B cell (primary cell): ENCODE measurements around the gene TSHR. TPM values are rescaled to one million over a fixed set of nuclear protein-coding genes. Genes with fewer than 3 reads are reported as not detected.

Experiments
- ATAC-seq: fragments of 200-7000 bp; cut with Tn5 transposase; one replicate; pipeline ENCODE4 v1.10.0; 2021; ENCODE audit warnings: low read depth, mild to moderate bottlenecking, moderate number of reproducible peaks, moderate library complexity
- CTCF ChIA-PET: fragments of 350-600 bp; sonication (Branson Sonifier 250); formaldehyde crosslinking; loops from one replicate; lab custom pipeline; 2021; ENCODE audit warnings: antibody characterized with exemption, inconsistent platforms; lab: Charles Lee
- POLR2A ChIA-PET: fragments of 350-600 bp; sonication (Branson Sonifier 250); formaldehyde crosslinking; loops from one replicate; lab custom pipeline; 2021; ENCODE audit warnings: antibody characterized with exemption; lab: Charles Lee
- DNase-seq: peaks from one replicate; pipeline ENCODE4 v3.0.0; 2013
- H2AFZ ChIP-seq: 2 replicates; pipeline ENCODE4 v1.6.1; 2012; ENCODE audit warnings: mild to moderate bottlenecking, low read depth, low read length; ENCODE audit not compliant: insufficient read depth, poor library complexity, severe bottlenecking
- H3K27ac ChIP-seq, 2 donors: 1 replicate in 1 of 2; 2 replicates in 1 of 2; pipeline ENCODE4 v1.5.1; 2012 to 2013; ENCODE audit warnings: low read length in 2 of 2, mild to moderate bottlenecking in 2 of 2, moderate library complexity in 1 of 2
- H3K27me3 ChIP-seq, 4 experiments: fragments of 200-600 bp in 1 of 4; sonication (generic) in 1 of 4; replicated peaks in 1 of 4; 1 replicate in 2 of 4; 2 replicates in 2 of 4; pipeline versions ENCODE4 v1.6.1 to v1.7.0; 2013 to 2016; ENCODE audit warnings: low read length in 3 of 4, mild to moderate bottlenecking in 2 of 4, mixed read lengths in 1 of 4, moderate library complexity in 1 of 4; ENCODE audit not compliant: insufficient read depth in 4 of 4, control insufficient read depth in 3 of 4; ENCODE audit errors: control extremely low read depth in 1 of 4
- H3K36me3 ChIP-seq, 2 experiments: replicated peaks in 1 of 2; 1 replicate in 1 of 2; 2 replicates in 1 of 2; pipeline versions ENCODE4 v1.6.1 to v1.7.1; 2013; ENCODE audit warnings: low read length in 1 of 2; ENCODE audit not compliant: insufficient read depth in 2 of 2, control insufficient read depth in 1 of 2; ENCODE audit errors: control extremely low read depth in 1 of 2, extremely low read depth in 1 of 2
- H3K4me1 ChIP-seq, 2 donors: fragments of 200-600 bp in 1 of 2; sonication (generic) in 1 of 2; 1 replicate in 1 of 2; 2 replicates in 1 of 2; pipeline versions ENCODE4 v1.5.1 to v1.6.1; 2013 to 2017; ENCODE audit warnings: low read length in 2 of 2; ENCODE audit not compliant: control insufficient read depth in 2 of 2, insufficient read depth in 2 of 2
- H3K4me2 ChIP-seq: replicated peaks from 2 replicates; pipeline ENCODE3; 2012; ENCODE audit warnings: mild to moderate bottlenecking, low read depth, low read length; ENCODE audit not compliant: poor library complexity, severe bottlenecking
- H3K4me3 ChIP-seq, 5 experiments: fragments of 200-600 bp in 1 of 5; sonication (generic) in 1 of 5; 1 replicate in 3 of 5; 2 replicates in 2 of 5; pipeline versions ENCODE4 v1.5.1 to v1.7.0; 2011 to 2016; ENCODE audit warnings: low read length in 4 of 5, mild to moderate bottlenecking in 4 of 5, low read depth in 2 of 5, control low read depth in 1 of 5, moderate library complexity in 1 of 5; ENCODE audit not compliant: insufficient read depth in 1 of 5; ENCODE audit errors: control extremely low read depth in 1 of 5, extremely low read depth in 1 of 5
- H3K79me2 ChIP-seq: fragments of 200-600 bp; sonication (generic); one replicate; pipeline ENCODE4 v1.6.0; 2016; ENCODE audit warnings: low read length; ENCODE audit not compliant: control insufficient read depth, insufficient read depth
- H3K9ac ChIP-seq: fragments of 200-600 bp; sonication (generic); 2 replicates; pipeline ENCODE4 v1.6.1; 2017; ENCODE audit warnings: mild to moderate bottlenecking, low read length, moderate library complexity
- H3K9me3 ChIP-seq, 3 donors: one replicate each; pipeline versions ENCODE4 v1.6.1 to v1.7.1; 2013; ENCODE audit warnings: low read length in 2 of 3; ENCODE audit not compliant: control insufficient read depth in 2 of 3, insufficient read depth in 1 of 3; ENCODE audit errors: control extremely low read depth in 1 of 3
- H4K20me1 ChIP-seq: 2 replicates; pipeline ENCODE4 v1.6.0; 2012; ENCODE audit warnings: mild to moderate bottlenecking, low read length; ENCODE audit not compliant: insufficient read depth, control insufficient read depth, poor library complexity, severe bottlenecking
- H3K27ac Mint-ChIP-seq: one replicate; pipeline ENCODE4 v1.8.0; 2021; ENCODE audit warnings: mixed read lengths
- H3K27me3 Mint-ChIP-seq: one replicate; pipeline ENCODE4 v1.8.0; 2021; ENCODE audit warnings: mixed read lengths
- H3K4me1 Mint-ChIP-seq: one replicate; pipeline ENCODE4 v1.8.0; 2021; ENCODE audit warnings: mixed read lengths
- H3K4me3 Mint-ChIP-seq: one replicate; pipeline ENCODE4 v1.8.0; 2021; ENCODE audit warnings: mixed read lengths
- H3K9me3 Mint-ChIP-seq: one replicate; pipeline ENCODE4 v1.8.0; 2022; ENCODE audit warnings: mixed read lengths; ENCODE audit not compliant: insufficient read depth
- CTCF ChIP-seq: fragments of 200-600 bp; IDR thresholded peaks from one replicate; pipeline ENCODE4 v1.8.0; 2022; ENCODE audit warnings: antibody characterized with exemption, mild to moderate bottlenecking
- EZH2 ChIP-seq: IDR thresholded peaks from 2 replicates; pipeline ENCODE4 v1.6.1; 2012; ENCODE audit warnings: borderline replicate concordance, low read depth, mild to moderate bottlenecking, moderate library complexity, low read length; ENCODE audit not compliant: insufficient read depth, poor library complexity, severe bottlenecking
- WGBS: methylation state at CpG from one replicate; pipeline ENCODE4 v1.1.5; 2013; ENCODE audit warnings: missing lambda C conversion rate; ENCODE audit not compliant: insufficient coverage; 5-methylcytosine and 5-hydroxymethylcytosine counted together
- intact Hi-C: fragments of 100-400 bp; cut with micrococcal nuclease; formaldehyde crosslinking; loops from one replicate; pipeline ENCODE4 v1.10.0; 2022
- polyA plus RNA-seq: library from polyadenylated mRNA; depleted of rRNA; stranded (reverse); fragments of >200 nt; gene quantifications from 2 replicates; pipeline ENCODE4 v1.2.3, GENCODE V29; 2012
- total RNA-seq, 2 donors: library from RNA; stranded (reverse); fragments of 120-200 nt in 1 of 2; gene quantifications; 1 replicate in 1 of 2; 2 replicates in 1 of 2; pipeline versions ENCODE4 v1.2.3 to v1.2.4, GENCODE V29; 2013 to 2022

Gene TSHR
- total and polyA plus RNA-seq, 2 donors (not counting 1 experiment from before 2014, with no cell fraction given), result 0.15 to 0.37 TPM

GRCh38 chr14:80959496-80959895 is 4.1 kb downstream of the TSHR start:
- Histone ChIP-seq H2AFZ (peak overlapping the region; percentile 60), H3K9me3 (peaks cover 0 to 3% (median 0%) of the 10 kb centered on the region in 3 donors), H3K4me1 (peaks cover 30 to 44% of the 10 kb centered on the region in 2 donors), H3K79me2 (no peaks in the 10 kb centered on the region), H3K4me3 (peak overlapping the region in 2 of 5 experiments; percentile 15 to 27), H4K20me1 (no peaks in the 10 kb centered on the region), H3K27ac (peak overlapping the region; percentile 26 to 46), H3K36me3 (no peaks in the 10 kb centered on the region), H3K27me3 (peaks cover 0 to 10% (median 4%) of the 10 kb centered on the region in 4 experiments), H3K4me2 (peak overlapping the region; percentile 64), H3K9ac (peak overlapping the region; percentile 28)
- WGBS, result no CpG with 5 or more reads among the region's 4 CpGs
- ATAC-seq (peak; percentile 88), DNase-seq (peak; percentile 87)
- TF ChIP-seq EZH2, result no peak
- TF ChIP-seq CTCF, result no peak
- Mint-ChIP-seq H3K27me3 (peaks cover 5% of the 10 kb centered on the region), H3K4me3 (peak overlapping the region; percentile 67), H3K9me3 (no peaks in the 10 kb centered on the region), H3K4me1 (peaks cover 58% of the 10 kb centered on the region), H3K27ac (peak overlapping the region; percentile 91)
- POLR2A ChIA-PET, result interaction anchor here (0.5 to 1.0 kb wide), 3 partner anchors 18 to 262 kb away, joined by 3 to 4 read pairs (median 3); partner anchors contain the start of gene GTF2A1
- CTCF ChIA-PET, result interaction anchor here (0.9 to 12.7 kb wide), 5 partner anchors 28 to 252 kb away, joined by 3 to 255 read pairs (median 3); no protein-coding TSS in a partner anchor
- intact Hi-C loops, result loop anchor here (1.0 to 5.0 kb wide), 3 partner anchors 19 to 503 kb away; partner anchors contain the start of gene CEP128

- Histone ChIP-seq H2AFZ (no peak overlapping the region), H3K27me3 (no peaks in the 10 kb centered on the region), H3K9me3 (no peaks in the 10 kb centered on the region), H3K27ac (no peak overlapping the region), H3K4me3 (no peak overlapping the region), H3K4me2 (no peak overlapping the region), H3K79me2 (no peaks in the 10 kb centered on the region), H4K20me1 (no peaks in the 10 kb centered on the region), H3K4me1 (peaks cover 3% of the 10 kb centered on the region in 2 donors), H3K9ac (no peak overlapping the region), H3K36me3 (no peaks in the 10 kb centered on the region)
- Mint-ChIP-seq H3K4me3 (no peak overlapping the region), H3K27me3 (peaks cover 16% of the 10 kb centered on the region), H3K9me3 (no peaks in the 10 kb centered on the region), H3K27ac (no peak overlapping the region), H3K4me1 (peaks cover 6% of the 10 kb centered on the region)
- ATAC-seq (no peak), DNase-seq (no peak)
- ChIA-PET POLR2A (no interaction called here), CTCF (interaction anchor here (1.1 kb wide), 1 partner anchor 23 kb away, joined by 4 read pairs; no protein-coding TSS in a partner anchor)
- 71% methylated on average over 2 of the region's 5 CpGs for whole genome bisulfite sequencing
- intact Hi-C loops, result no loop called here
- TF ChIP-seq CTCF, result no peak
- no peak for TF ChIP-seq EZH2
Observed at GRCh38 chr14:80965037-80965436, 9.6 kb downstream of the TSHR start.
